Large intestine (tissue), 3 donors: Measurements from ENCODE around the gene FBXW5. TPM values are rescaled to one million over a fixed set of nuclear protein-coding genes. Genes with fewer than 3 reads are reported as not detected.

Experiments used
- DNase-seq, 2 donors: peaks; one replicate each; pipeline versions ENCODE4 v3.0.0 to v3.0.0-alpha.2; 2013
- H3K27ac ChIP-seq: one replicate; pipeline ENCODE4 v1.5.1; 2013; ENCODE audit warnings: low read length
- H3K27me3 ChIP-seq: 2 replicates; pipeline ENCODE4 v1.6.1; 2013; ENCODE audit warnings: low read length; ENCODE audit not compliant: control insufficient read depth, insufficient read depth
- H3K36me3 ChIP-seq: 2 replicates; pipeline ENCODE4 v1.6.1; 2013; ENCODE audit warnings: low read length; ENCODE audit not compliant: control insufficient read depth, insufficient read depth
- H3K4me1 ChIP-seq: one replicate; pipeline ENCODE4 v1.6.1; 2013; ENCODE audit warnings: low read length; ENCODE audit not compliant: control insufficient read depth, insufficient read depth
- H3K4me3 ChIP-seq: one replicate; pipeline ENCODE4 v1.5.1; 2013; ENCODE audit warnings: low read length
- H3K9me3 ChIP-seq: one replicate; pipeline ENCODE4 v1.6.1; 2013; ENCODE audit warnings: mild to moderate bottlenecking, low read depth, low read length, moderate library complexity; ENCODE audit not compliant: control insufficient read depth
- WGBS: methylation state at CpG from one replicate; pipeline ENCODE4 v1.1.5; 2013; ENCODE audit warnings: low lambda C conversion rate; ENCODE audit not compliant: insufficient coverage; 5-methylcytosine and 5-hydroxymethylcytosine counted together
- polyA plus RNA-seq: library from polyadenylated mRNA; unstranded; fragments of 120-200 nt; gene quantifications from one replicate; pipeline ENCODE4 v1.2.1, GENCODE V29; 2013

FBXW5 gene
- polyA plus RNA-seq, 1 donor: 86.8 TPM

- Histone ChIP-seq H3K4me3 (no peak overlapping the region), H3K4me1 (no peaks in the 10 kb centered on the region), H3K9me3 (peaks cover 3% of the 10 kb centered on the region), H3K27me3 (no peaks in the 10 kb centered on the region), H3K27ac (no peak overlapping the region), H3K36me3 (peaks cover 9% of the 10 kb centered on the region)
- WGBS: no CpG with 5 or more reads among the region's 2 CpGs
- DNase-seq: no peak
Observed at GRCh38 chr9:136931611-136932130, 12.9 kb downstream of the FBXW5 start.

- no peak overlapping the region for H3K27ac ChIP-seq
- no peak for DNase-seq
- H3K4me3 ChIP-seq: no peak overlapping the region
- peaks cover 3% of the 10 kb centered on the region for H3K9me3 ChIP-seq
- H3K4me1 ChIP-seq: no peaks in the 10 kb centered on the region
- H3K36me3 ChIP-seq: peaks cover 26% of the 10 kb centered on the region
- H3K27me3 ChIP-seq: no peaks in the 10 kb centered on the region
- no CpG with 5 or more reads among the region's 4 CpGs for WGBS
Observed at GRCh38 chr9:136930014-136930413, 14.5 kb downstream of the FBXW5 start.

DNA sequence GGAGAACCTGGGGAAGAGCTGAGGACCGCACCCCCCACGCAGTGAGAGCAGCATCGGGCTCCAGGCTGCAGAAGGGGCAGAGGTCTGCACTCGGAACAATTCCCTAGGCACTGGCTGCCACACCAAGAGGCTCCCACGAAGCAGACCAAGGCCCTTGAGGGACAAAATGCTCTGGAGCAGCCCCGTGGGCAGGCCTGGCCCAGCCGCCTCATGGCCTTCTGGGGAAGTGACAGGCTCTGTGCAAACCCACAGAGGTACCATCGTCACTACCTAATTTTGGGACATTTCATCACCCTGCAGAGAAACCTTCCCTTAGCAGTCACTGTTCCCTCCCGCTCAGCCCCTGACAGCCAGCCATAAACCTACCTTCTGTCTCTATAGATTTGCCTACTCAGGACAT lies 15.9 kb downstream of the FBXW5 start:
- no peaks in the 10 kb centered on the region for H3K4me1 ChIP-seq
- H3K27me3 ChIP-seq: no peaks in the 10 kb centered on the region
- peaks cover 38% of the 10 kb centered on the region for H3K36me3 ChIP-seq
- WGBS: no CpG with 5 or more reads among the region's 9 CpGs
- H3K27ac ChIP-seq: no peak overlapping the region
- peaks cover 3% of the 10 kb centered on the region for H3K9me3 ChIP-seq
- H3K4me3 ChIP-seq: no peak overlapping the region
- no peak for DNase-seq

DNA sequence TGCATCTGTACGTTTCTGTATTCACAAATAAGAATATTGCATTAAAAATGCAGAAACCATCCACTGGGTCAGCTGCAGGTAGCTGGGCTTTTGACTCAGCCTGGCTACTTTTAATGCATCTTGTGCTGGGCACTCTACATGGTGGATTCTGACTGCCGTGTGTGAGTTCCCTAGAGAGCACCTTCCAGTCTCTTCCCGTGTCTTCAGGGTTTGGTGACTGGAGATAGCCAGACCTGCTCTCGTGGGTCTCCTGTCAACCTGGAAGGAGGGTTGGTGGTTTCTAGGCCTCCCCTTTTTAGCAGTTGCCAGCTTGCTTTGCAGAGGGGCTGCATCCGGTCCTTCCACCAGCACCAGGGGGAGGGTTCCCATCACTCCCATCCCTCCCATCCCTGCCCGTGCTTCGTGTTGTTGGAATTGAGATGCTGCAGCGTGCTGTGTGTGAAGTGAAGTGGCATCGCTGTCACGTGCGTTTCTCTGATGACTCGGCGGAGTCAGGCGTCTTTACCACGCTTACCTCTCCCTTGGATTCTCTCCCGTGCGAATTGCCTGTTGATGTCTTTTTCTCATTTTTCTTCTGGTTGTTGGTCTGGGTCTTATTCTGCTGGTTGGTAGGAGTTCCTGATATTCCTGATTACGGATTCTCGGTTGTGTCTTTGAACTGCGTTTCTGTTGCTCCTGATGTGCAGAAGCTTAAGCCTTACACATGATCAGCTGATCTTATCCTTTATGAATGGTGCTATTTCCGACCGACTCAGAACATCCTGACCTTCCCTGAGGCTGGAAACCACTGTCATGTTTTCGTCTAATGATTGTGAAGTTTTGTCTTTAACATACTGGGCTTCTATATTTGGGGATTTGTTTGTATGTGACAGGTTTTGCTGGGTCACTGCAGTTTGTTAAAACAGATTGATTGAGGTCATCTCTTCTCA lies 16.9 kb downstream of the FBXW5 start:
- H3K4me3 ChIP-seq: no peak overlapping the region
- no peaks in the 10 kb centered on the region for H3K4me1 ChIP-seq
- H3K27ac ChIP-seq: no peak overlapping the region
- 100% methylated on average over 1 of the region's 23 CpGs for WGBS
- H3K36me3 ChIP-seq: peaks cover 43% of the 10 kb centered on the region
- DNase-seq: no peak
- H3K27me3 ChIP-seq: no peaks in the 10 kb centered on the region
- peaks cover 3% of the 10 kb centered on the region for H3K9me3 ChIP-seq

- H3K9me3 ChIP-seq: peaks cover 3% of the 10 kb centered on the region
- H3K36me3 ChIP-seq: peaks cover 51% of the 10 kb centered on the region
- no peak for DNase-seq
- H3K4me1 ChIP-seq: no peaks in the 10 kb centered on the region
- H3K27me3 ChIP-seq: no peaks in the 10 kb centered on the region
- H3K27ac ChIP-seq: no peak overlapping the region
- H3K4me3 ChIP-seq: no peak overlapping the region
- no CpG with 5 or more reads among the region's 13 CpGs for WGBS
Observed at GRCh38 chr9:136926749-136927148, 17.8 kb downstream of the FBXW5 start.

DNA sequence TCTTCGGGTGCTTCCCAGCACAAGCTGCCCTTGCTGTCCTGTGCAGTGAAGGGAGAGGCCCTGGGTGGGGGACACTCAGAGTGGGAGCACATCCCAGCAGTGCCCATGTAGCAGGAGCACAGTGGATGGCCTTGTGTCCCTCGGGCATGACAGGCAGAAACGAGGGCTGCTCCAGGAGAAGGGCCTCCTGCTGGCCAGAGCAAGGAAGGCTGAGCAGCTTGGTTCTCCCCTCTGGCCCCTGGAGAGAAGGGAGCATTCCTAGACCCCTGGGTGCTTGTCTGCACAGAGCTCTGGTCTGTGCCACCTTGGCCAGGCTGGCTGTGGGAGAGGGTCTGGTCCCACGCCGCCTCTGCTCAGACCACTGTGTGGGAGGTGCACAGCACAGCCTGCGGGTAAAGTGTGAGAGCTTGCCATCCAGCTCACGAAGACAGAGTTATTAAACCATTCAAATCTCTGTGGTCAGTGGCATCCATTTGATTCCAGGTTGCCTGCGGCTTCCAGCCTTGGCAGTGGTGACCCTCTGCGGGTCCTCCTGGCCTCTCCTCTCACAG lies 18.3 kb downstream of the FBXW5 start:
- WGBS: no CpG with 5 or more reads among the region's 9 CpGs

GRCh38 chr9:136925414-136926153 lies 19.0 kb downstream of the FBXW5 start:
- no peaks in the 10 kb centered on the region for H3K27me3 ChIP-seq
- H3K36me3 ChIP-seq: peaks cover 61% of the 10 kb centered on the region
- no peak overlapping the region for H3K27ac ChIP-seq
- no peak for DNase-seq
- no peak overlapping the region for H3K4me3 ChIP-seq
- WGBS: no CpG with 5 or more reads among the region's 33 CpGs
- no peaks in the 10 kb centered on the region for H3K4me1 ChIP-seq
- no peaks in the 10 kb centered on the region for H3K9me3 ChIP-seq

More for the DNA sequence above, 18.3 kb downstream of the FBXW5 start:
- Histone ChIP-seq H3K27ac (no peak overlapping the region), H3K4me1 (no peaks in the 10 kb centered on the region), H3K27me3 (no peaks in the 10 kb centered on the region), H3K36me3 (peaks cover 54% of the 10 kb centered on the region), H3K9me3 (no peaks in the 10 kb centered on the region), H3K4me3 (no peak overlapping the region)
- no peak for DNase-seq

- Histone ChIP-seq H3K9me3 (no peaks in the 10 kb centered on the region), H3K36me3 (peaks cover 70% of the 10 kb centered on the region), H3K4me3 (no peak overlapping the region), H3K4me1 (no peaks in the 10 kb centered on the region), H3K27ac (no peak overlapping the region), H3K27me3 (no peaks in the 10 kb centered on the region)
- no CpG with 5 or more reads among the region's 19 CpGs for WGBS
- no peak for DNase-seq
Observed at GRCh38 chr9:136923881-136924280, 20.7 kb downstream of the FBXW5 start.

- H3K36me3 ChIP-seq: peaks cover 73% of the 10 kb centered on the region
- WGBS: no CpG with 5 or more reads among the region's 19 CpGs
Observed at GRCh38 chr9:136922540-136922939, 22.0 kb downstream of the FBXW5 start.

DNA sequence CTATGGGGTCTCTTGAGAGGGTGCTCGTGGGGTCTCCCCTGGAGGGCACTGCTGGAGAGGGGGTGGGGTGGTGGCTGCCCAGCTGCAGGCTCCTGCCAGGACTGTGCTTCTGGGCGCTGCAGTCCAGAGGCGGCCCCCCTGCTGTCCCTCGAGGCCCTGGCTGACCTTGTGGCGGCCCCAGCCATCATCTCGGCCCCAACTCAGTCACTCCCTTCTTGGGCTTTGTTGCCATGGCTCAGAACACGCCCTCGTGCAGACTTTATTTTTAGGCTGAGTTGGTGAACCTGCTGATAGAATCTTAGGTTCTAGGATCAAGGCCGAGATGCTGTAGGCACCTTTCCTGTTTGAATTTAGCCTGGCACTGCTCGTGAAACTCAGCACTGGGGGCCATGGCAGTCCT lies 22.8 kb downstream of the FBXW5 start:
- Histone ChIP-seq H3K4me3 (no peak overlapping the region), H3K36me3 (peaks cover 73% of the 10 kb centered on the region), H3K9me3 (no peaks in the 10 kb centered on the region), H3K27me3 (no peaks in the 10 kb centered on the region), H3K27ac (no peak overlapping the region), H3K4me1 (no peaks in the 10 kb centered on the region)
- no peak for DNase-seq
- no CpG with 5 or more reads among the region's 10 CpGs for WGBS

More at GRCh38 chr9:136922540-136922939, 22.0 kb downstream of the FBXW5 start:
- Histone ChIP-seq H3K27ac (no peak overlapping the region), H3K27me3 (no peaks in the 10 kb centered on the region), H3K9me3 (no peaks in the 10 kb centered on the region), H3K4me1 (no peaks in the 10 kb centered on the region), H3K4me3 (no peak overlapping the region)
- no peak for DNase-seq
